Vagina (tissue), 2 donors: ENCODE data around the gene RFX2.

Source experiments
- POLR2A ChIP-seq, 2 donors: fragments of 450-650 bp; IDR thresholded peaks; one replicate each; pipeline ENCODE4 v1.6.1; 2017; ENCODE audit warnings: antibody characterized with exemption in 2 of 2, mild to moderate bottlenecking in 2 of 2, moderate library complexity in 2 of 2
- TF ChIP-seq, protein P1 (sequence below), 3 experiments: fragments of 450-650 bp in 2 of 3; fragments of 200-600 bp in 1 of 3; sonication (generic) in 1 of 3; IDR thresholded peaks; one replicate each; pipeline ENCODE4 v1.5.1; 2017 to 2019; ENCODE audit warnings: antibody characterized with exemption in 3 of 3, mild to moderate bottlenecking in 2 of 3, moderate library complexity in 2 of 3

- TF ChIP-seq, protein P1, sequence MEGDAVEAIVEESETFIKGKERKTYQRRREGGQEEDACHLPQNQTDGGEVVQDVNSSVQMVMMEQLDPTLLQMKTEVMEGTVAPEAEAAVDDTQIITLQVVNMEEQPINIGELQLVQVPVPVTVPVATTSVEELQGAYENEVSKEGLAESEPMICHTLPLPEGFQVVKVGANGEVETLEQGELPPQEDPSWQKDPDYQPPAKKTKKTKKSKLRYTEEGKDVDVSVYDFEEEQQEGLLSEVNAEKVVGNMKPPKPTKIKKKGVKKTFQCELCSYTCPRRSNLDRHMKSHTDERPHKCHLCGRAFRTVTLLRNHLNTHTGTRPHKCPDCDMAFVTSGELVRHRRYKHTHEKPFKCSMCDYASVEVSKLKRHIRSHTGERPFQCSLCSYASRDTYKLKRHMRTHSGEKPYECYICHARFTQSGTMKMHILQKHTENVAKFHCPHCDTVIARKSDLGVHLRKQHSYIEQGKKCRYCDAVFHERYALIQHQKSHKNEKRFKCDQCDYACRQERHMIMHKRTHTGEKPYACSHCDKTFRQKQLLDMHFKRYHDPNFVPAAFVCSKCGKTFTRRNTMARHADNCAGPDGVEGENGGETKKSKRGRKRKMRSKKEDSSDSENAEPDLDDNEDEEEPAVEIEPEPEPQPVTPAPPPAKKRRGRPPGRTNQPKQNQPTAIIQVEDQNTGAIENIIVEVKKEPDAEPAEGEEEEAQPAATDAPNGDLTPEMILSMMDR (IDR thresholded peaks at IDR 0.05), result no peak
- no peak for TF ChIP-seq POLR2A (IDR thresholded peaks at IDR 0.05)
Measured at GRCh38 chr19:5952193-5953029, 157.9 kb downstream of the RFX2 start.
